AG04450 (cell line): ENCODE results near the gene OARD1. TPM values are rescaled to one million over a fixed set of nuclear protein-coding genes. Genes with fewer than 3 reads are reported as not detected.
A peak's percentile ranks its signal among the peaks of the same experiment; 100 is the strongest.

Experiments
- CTCF ChIA-PET: fragments of 300-600, 350-600 bp; formaldehyde crosslinking; extraction: SDS; loops from one replicate; lab custom pipeline; 2022; ENCODE audit warnings: antibody characterized with exemption, inconsistent platforms; lab: Charles Lee
- POLR2A ChIA-PET: fragments of 350-600 bp; formaldehyde crosslinking; extraction: SDS; loops from one replicate; lab custom pipeline; 2021; ENCODE audit warnings: antibody characterized with exemption, inconsistent platforms; lab: Yijun Ruan, JAX
- DNase-seq: peaks from one replicate; pipeline ENCODE4 v3.0.0-alpha.2; 2011; ENCODE audit warnings: low read depth, low spot score
- H3K27ac ChIP-seq: one replicate; pipeline ENCODE4 v1.5.1; 2012; ENCODE audit warnings: low read depth, low read length, control low read depth
- H3K27me3 ChIP-seq: one replicate; pipeline ENCODE4 v1.6.0; 2012; ENCODE audit warnings: low read length; ENCODE audit not compliant: control insufficient read depth, insufficient read depth
- H3K4me3 ChIP-seq: 2 replicates; pipeline ENCODE4 v1.5.1; 2011; ENCODE audit warnings: mild to moderate bottlenecking, low read depth, low read length, control low read depth
- H3K9me3 ChIP-seq: 2 replicates; pipeline ENCODE4 v1.5.1; 2012; ENCODE audit warnings: low read length; ENCODE audit not compliant: control insufficient read depth, insufficient read depth
- polyA plus RNA-seq: library from polyadenylated mRNA; depleted of rRNA; stranded (reverse); fragments of >200 nt; gene quantifications from 2 replicates; pipeline ENCODE4 v1.2.3, GENCODE V29; 2011
- TF ChIP-seq, protein P1 (sequence below): IDR thresholded peaks from 2 replicates; pipeline ENCODE4 v1.5.1; 2011; ENCODE audit warnings: low read depth, low read length, control low read depth, inconsistent platforms

Gene OARD1
- polyA plus RNA-seq, 1 experiment: 10.0 TPM

DNA sequence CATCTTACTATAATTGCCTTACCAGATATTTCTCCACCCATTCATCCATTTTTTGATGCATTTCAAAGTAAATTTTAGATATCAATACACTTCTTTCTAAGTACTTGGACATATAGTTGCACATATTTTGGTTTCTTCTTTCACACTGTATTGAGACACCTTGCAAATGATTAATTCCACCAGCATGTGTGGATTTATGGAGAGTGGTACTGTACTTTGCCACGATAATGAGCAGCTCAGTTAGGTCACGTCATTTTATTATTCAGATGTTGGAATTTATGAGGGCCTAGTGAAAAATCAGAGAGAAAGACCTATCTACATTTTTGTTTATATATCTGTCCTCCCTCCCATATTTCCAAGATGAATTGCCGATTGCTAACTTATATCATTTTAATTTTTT lies 5.9 kb upstream of the OARD1 start:
- Histone ChIP-seq H3K4me3 (no peak overlapping the region), H3K27ac (no peak overlapping the region), H3K27me3 (no peaks in the 10 kb centered on the region), H3K9me3 (no peaks in the 10 kb centered on the region)
- TF ChIP-seq, protein P1, sequence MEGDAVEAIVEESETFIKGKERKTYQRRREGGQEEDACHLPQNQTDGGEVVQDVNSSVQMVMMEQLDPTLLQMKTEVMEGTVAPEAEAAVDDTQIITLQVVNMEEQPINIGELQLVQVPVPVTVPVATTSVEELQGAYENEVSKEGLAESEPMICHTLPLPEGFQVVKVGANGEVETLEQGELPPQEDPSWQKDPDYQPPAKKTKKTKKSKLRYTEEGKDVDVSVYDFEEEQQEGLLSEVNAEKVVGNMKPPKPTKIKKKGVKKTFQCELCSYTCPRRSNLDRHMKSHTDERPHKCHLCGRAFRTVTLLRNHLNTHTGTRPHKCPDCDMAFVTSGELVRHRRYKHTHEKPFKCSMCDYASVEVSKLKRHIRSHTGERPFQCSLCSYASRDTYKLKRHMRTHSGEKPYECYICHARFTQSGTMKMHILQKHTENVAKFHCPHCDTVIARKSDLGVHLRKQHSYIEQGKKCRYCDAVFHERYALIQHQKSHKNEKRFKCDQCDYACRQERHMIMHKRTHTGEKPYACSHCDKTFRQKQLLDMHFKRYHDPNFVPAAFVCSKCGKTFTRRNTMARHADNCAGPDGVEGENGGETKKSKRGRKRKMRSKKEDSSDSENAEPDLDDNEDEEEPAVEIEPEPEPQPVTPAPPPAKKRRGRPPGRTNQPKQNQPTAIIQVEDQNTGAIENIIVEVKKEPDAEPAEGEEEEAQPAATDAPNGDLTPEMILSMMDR: no peak
- ChIA-PET CTCF (interaction anchor here (2.4 to 2.6 kb wide), 2 partner anchors 14 to 103 kb away, joined by 5 to 9 read pairs; no protein-coding TSS in a partner anchor), POLR2A (no interaction called here)
- DNase-seq: no peak

DNA sequence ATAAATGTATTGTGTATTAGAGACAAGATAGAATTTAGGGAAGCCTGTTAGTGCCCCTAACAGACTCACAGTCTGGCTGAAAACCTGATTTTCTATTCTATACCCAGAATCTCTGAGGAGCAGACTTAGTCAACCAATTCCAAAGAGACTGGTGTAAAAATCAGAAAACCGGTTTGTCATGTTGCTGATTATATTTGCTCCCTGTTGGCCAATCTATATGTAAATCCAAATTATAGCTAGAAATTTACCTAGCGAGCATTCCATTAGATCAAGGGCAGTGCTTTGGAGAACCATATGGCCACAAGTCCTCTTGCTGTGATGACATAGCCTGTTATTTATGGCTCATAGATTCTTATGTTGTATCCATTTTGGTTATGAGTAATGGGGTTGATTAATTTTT lies 5.4 kb upstream of the OARD1 start:
- no peaks in the 10 kb centered on the region for H3K27me3 ChIP-seq
- no peaks in the 10 kb centered on the region for H3K9me3 ChIP-seq
- H3K27ac ChIP-seq: no peak overlapping the region
- POLR2A ChIA-PET: no interaction called here
- no peak for DNase-seq
- TF ChIP-seq, protein P1: no peak
- CTCF ChIA-PET: interaction anchor here (1.7 to 2.6 kb wide), 3 partner anchors 15 to 105 kb away, joined by 4 to 9 read pairs (median 5); no protein-coding TSS in a partner anchor
- H3K4me3 ChIP-seq: no peak overlapping the region

DNA sequence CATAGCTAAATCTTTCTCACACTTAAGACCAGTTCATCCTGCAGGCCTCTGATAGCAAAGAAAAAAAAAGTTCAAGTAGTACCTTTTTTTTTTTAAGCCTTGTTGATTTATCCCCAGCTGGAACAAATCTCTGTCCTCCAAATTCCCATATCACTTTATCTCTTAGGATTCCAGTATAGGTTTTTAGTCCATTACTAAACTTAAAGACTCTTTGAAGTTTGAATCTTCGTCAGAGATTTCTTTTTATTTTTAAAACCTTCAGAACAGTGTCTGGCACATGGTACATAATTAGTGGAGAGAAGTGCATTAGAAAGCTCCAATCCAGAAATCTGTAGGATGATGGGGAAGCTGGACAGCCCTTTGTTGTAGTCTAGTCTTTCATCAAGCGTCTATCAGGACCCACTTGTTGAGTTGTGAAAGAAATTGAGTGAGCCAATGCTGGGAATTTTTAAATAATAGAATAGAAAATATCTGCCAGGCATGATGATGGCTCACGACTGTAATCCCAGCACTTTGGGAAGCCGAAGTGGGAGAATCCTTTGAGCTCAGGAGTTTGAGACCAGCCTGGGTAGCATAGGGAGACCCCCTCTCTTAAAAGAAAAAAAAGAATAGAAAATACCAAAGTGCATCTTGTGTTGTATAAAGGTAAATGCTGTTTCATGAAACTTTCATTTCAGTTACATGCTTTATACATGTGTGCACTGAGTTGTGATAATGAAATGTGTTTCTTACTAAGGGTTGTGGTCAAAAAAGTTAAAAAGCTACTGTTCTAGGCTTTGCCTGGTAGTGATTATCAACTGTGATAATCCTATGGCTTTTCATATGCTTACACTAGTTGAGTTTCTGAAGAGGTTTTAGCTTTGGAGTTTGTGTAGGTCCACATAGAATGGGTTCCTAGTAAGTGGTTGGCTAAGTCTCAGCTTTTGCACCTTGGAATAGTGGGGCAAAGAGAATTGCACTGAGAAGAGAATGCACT lies 3.8 kb upstream of the OARD1 start:
- Histone ChIP-seq H3K4me3 (no peak overlapping the region), H3K27me3 (no peaks in the 10 kb centered on the region), H3K9me3 (no peaks in the 10 kb centered on the region), H3K27ac (no peak overlapping the region)
- POLR2A ChIA-PET: no interaction called here
- TF ChIP-seq, protein P1: no peak
- no peak for DNase-seq
- CTCF ChIA-PET: interaction anchor here (0.9 to 2.6 kb wide), 8 partner anchors 9 to 243 kb away, joined by 3 to 9 read pairs (median 4); no protein-coding TSS in a partner anchor

DNA sequence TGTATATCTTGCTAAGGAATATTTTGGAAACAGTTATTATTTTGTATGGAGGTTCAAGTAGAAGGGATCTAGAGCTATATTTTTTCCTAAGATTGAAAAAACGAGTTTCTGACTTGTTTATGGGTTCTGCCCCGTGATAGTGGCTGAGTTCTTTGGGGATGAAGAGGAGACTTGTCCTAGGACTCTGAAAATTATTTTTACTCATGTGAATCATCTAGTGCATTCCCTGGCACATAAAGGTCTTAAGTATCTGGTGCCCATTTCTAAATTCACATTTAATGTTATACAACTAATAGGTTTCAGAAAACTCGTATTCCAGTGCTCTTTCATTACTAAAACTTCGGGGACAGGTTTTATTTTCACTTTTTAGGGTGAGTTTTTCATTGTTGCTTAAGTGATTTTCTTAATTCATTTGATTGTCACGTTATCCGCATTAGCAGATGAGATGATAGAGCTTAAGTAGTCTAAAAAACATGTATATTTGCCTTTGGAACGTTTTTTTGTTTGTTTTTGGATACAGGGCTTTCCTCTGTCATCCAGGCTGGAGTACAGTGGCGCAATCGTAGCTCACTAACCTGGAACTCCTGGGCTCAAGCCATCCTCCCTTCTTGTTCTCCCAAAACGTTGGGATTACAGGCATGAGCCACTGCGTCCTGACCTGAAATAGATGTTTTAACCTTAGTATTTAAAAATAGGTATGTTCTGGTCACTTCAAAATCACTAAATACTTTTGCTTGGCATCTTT lies 2.7 kb upstream of the OARD1 start:
- TF ChIP-seq, protein P1: no peak
- Histone ChIP-seq H3K9me3 (no peaks in the 10 kb centered on the region), H3K27ac (no peak overlapping the region), H3K4me3 (peak overlapping the region; percentile 85), H3K27me3 (no peaks in the 10 kb centered on the region)
- DNase-seq: no peak
- CTCF ChIA-PET: interaction anchor here (0.8 to 1.6 kb wide), 7 partner anchors 8 to 244 kb away, joined by 3 to 10 read pairs (median 4); no protein-coding TSS in a partner anchor
- POLR2A ChIA-PET: no interaction called here
